Endodermal cell (in vitro differentiated cells): ENCODE results near the gene HPCAL1. TPM values are rescaled to one million over a fixed set of nuclear protein-coding genes. Genes with fewer than 3 reads are reported as not detected.

Experiments used
- DNase-seq: peaks from one replicate; pipeline ENCODE4 v3.0.0-alpha.2; 2017
- H3K27ac ChIP-seq: 2 replicates; pipeline ENCODE4 v1.5.1; 2013; ENCODE audit warnings: mild to moderate bottlenecking, low read depth, low read length, moderate library complexity
- H3K27me3 ChIP-seq: 2 replicates; pipeline ENCODE4 v1.6.1; 2013; ENCODE audit warnings: mild to moderate bottlenecking, low read length, moderate library complexity; ENCODE audit not compliant: insufficient read depth, control insufficient read depth, poor library complexity, severe bottlenecking
- H3K36me3 ChIP-seq: 2 replicates; pipeline ENCODE4 v1.7.0; 2013; ENCODE audit warnings: mild to moderate bottlenecking, low read length, moderate library complexity; ENCODE audit not compliant: control insufficient read depth, insufficient read depth
- H3K4me1 ChIP-seq: one replicate; pipeline ENCODE4 v1.7.0; 2013; ENCODE audit warnings: low read length; ENCODE audit not compliant: control insufficient read depth, insufficient read depth
- H3K4me3 ChIP-seq: 2 replicates; pipeline ENCODE4 v1.5.1; 2013; ENCODE audit warnings: mild to moderate bottlenecking, low read length, moderate library complexity
- H3K9ac ChIP-seq: 2 replicates; pipeline ENCODE4 v1.6.1; 2013; ENCODE audit warnings: mild to moderate bottlenecking, low read length, moderate library complexity; ENCODE audit not compliant: poor library complexity, severe bottlenecking; ENCODE audit errors: extremely low read depth
- H3K9me3 ChIP-seq: 2 replicates; pipeline ENCODE4 v1.6.1; 2013; ENCODE audit warnings: mild to moderate bottlenecking, low read length, moderate library complexity; ENCODE audit not compliant: control insufficient read depth
- H3K27ac Mint-ChIP-seq: 2 replicates; pipeline ENCODE4 v1.8.0; 2020; ENCODE audit warnings: mixed read lengths
- H3K27me3 Mint-ChIP-seq: 2 replicates; pipeline ENCODE4 v1.8.0; 2021; ENCODE audit warnings: mild to moderate bottlenecking, mixed read lengths; ENCODE audit not compliant: insufficient read depth
- H3K36me3 Mint-ChIP-seq: 2 replicates; pipeline ENCODE4 v1.8.0; 2020; ENCODE audit warnings: low read depth, mixed read lengths
- H3K4me1 Mint-ChIP-seq: 2 replicates; pipeline ENCODE4 v1.8.0; 2020; ENCODE audit warnings: mixed read lengths
- H3K4me3 Mint-ChIP-seq: 2 replicates; pipeline ENCODE4 v1.8.0; 2020; ENCODE audit warnings: mild to moderate bottlenecking, moderate library complexity, mixed read lengths
- H3K9me3 Mint-ChIP-seq: 2 replicates; pipeline ENCODE4 v1.8.0; 2020; ENCODE audit warnings: mild to moderate bottlenecking, mixed read lengths
- CTCF ChIP-seq: fragments of 200-600 bp; sonication (generic); conservative IDR thresholded peaks from 2 replicates; pipeline ENCODE4 v1.5.0; 2021; ENCODE audit warnings: antibody characterized with exemption, mild to moderate bottlenecking
- WGBS, 2 experiments: methylation state at CpG; one replicate each; pipeline versions ENCODE4 v1.1.5 to v1.1.7; 2013; ENCODE audit warnings: missing lambda C conversion rate in 2 of 2, mixed read lengths in 1 of 2; ENCODE audit not compliant: insufficient coverage in 1 of 2, insufficient read length in 1 of 2; 5-methylcytosine and 5-hydroxymethylcytosine counted together
- total RNA-seq, 2 donors: library from RNA; stranded (reverse); fragmentation: NEBNext Ultra II Directional in 1 of 2; extraction: Animal tissue kit (Norgen Biotek cat#: 25700) in 1 of 2; gene quantifications; 2 replicates in 1 of 2; 3 replicates in 1 of 2; pipeline ENCODE4 v1.2.1, GENCODE V29; 2021

The HPCAL1 gene
- total RNA-seq, 2 donors from 2014 or later, result 6.8 to 8.1 TPM

GRCh38 chr2:10432311-10433181 is 129.8 kb downstream of the HPCAL1 start:
- H3K4me1 Mint-ChIP-seq, result no peaks in the 10 kb centered on the region
- no peaks in the 10 kb centered on the region for H3K9me3 Mint-ChIP-seq
- H3K36me3 Mint-ChIP-seq, result no peaks in the 10 kb centered on the region
- no peaks in the 10 kb centered on the region for H3K9me3 ChIP-seq
- no peaks in the 10 kb centered on the region for H3K27me3 ChIP-seq
- H3K36me3 ChIP-seq, result no peaks in the 10 kb centered on the region
- no peak for TF ChIP-seq CTCF
- peak; percentile 87 for DNase-seq
- H3K4me3 ChIP-seq, result no peak overlapping the region
- H3K4me3 Mint-ChIP-seq, result peak overlapping the region; percentile 31
- H3K4me1 ChIP-seq, result no peaks in the 10 kb centered on the region
- WGBS, 2 experiments, result 45 to 55% methylated on average over 6 to 46 of the region's 49 CpGs
- H3K27ac Mint-ChIP-seq, result no peak overlapping the region
- no peak overlapping the region for H3K27ac ChIP-seq
- H3K27me3 Mint-ChIP-seq, result peaks cover 4% of the 10 kb centered on the region
- H3K9ac ChIP-seq, result no peak overlapping the region

DNA sequence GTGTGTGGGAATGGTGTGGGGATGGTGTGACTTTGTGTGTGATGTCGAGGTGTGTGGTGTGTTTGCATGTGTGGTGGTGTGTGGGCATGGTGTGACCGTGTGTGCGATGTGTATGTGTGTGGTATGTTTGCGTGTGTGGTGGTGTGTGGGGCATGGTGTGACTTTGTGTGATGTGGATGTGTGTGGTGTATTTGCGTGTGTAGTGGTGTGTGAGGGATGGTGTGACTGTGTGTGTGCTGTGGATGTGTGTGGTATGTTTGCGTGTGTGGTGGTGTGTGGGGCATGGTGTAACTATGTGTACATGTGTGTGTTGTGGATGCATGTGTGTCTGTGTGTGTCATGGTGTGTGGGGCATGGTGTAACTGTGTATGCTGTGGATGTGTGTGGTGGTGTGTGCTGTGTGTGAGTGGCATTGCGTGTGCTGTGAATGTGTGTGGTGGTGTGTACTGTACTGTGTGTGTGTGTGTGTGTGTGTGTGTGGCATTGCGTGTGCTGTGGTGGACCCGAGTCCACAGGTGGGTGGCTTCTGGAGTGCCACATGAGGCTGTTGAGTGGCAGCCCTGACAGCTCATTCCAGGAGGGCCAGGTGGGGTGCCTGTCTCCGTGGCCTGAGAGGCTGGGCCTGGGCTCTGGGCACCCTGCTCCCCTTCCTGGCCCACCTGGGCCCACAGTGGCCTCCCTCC is 130.7 kb downstream of the HPCAL1 start:
- no peak for DNase-seq
- Histone ChIP-seq H3K9ac (no peak overlapping the region), H3K4me3 (no peak overlapping the region), H3K27me3 (no peaks in the 10 kb centered on the region), H3K9me3 (no peaks in the 10 kb centered on the region), H3K36me3 (peaks cover under 1% of the 10 kb centered on the region), H3K4me1 (no peaks in the 10 kb centered on the region), H3K27ac (no peak overlapping the region)
- Mint-ChIP-seq H3K36me3 (no peaks in the 10 kb centered on the region), H3K9me3 (no peaks in the 10 kb centered on the region), H3K4me1 (no peaks in the 10 kb centered on the region), H3K27me3 (peaks cover 4% of the 10 kb centered on the region), H3K4me3 (no peak overlapping the region), H3K27ac (no peak overlapping the region)
- WGBS, 2 experiments, result 94 to 100% methylated on average over 3 to 10 of the region's 10 CpGs
- no peak for TF ChIP-seq CTCF

- H3K27me3 ChIP-seq, result no peaks in the 10 kb centered on the region
- Mint-ChIP-seq H3K27me3 (peaks cover 4% of the 10 kb centered on the region), H3K4me1 (no peaks in the 10 kb centered on the region), H3K36me3 (no peaks in the 10 kb centered on the region), H3K9me3 (no peaks in the 10 kb centered on the region), H3K27ac (no peak overlapping the region), H3K4me3 (no peak overlapping the region)
- peak; percentile 59 for DNase-seq
- no peak overlapping the region for H3K4me3 ChIP-seq
- H3K9me3 ChIP-seq, result no peaks in the 10 kb centered on the region
- TF ChIP-seq CTCF, result no peak
- no peak overlapping the region for H3K27ac ChIP-seq
- H3K4me1 ChIP-seq, result no peaks in the 10 kb centered on the region
- H3K36me3 ChIP-seq, result peaks cover 8% of the 10 kb centered on the region
- 93 to 95% methylated on average over 6 to 19 of the region's 19 CpGs for WGBS, 2 experiments
- H3K9ac ChIP-seq, result no peak overlapping the region
Measured at GRCh38 chr2:10433947-10434885, 131.5 kb downstream of the HPCAL1 start.
